Vagina (tissue), 2 donors: Measurements from ENCODE around the gene DIRAS3.

Experiments
- CTCF ChIP-seq, 3 experiments: fragments of 450-650 bp in 2 of 3; fragments of 200-600 bp in 1 of 3; sonication (generic) in 1 of 3; IDR thresholded peaks; one replicate each; pipeline ENCODE4 v1.5.1; 2017 to 2019; ENCODE audit warnings: antibody characterized with exemption in 3 of 3, mild to moderate bottlenecking in 2 of 3, moderate library complexity in 2 of 3
- POLR2AphosphoS5 ChIP-seq, 2 donors: sonication (generic); formaldehyde crosslinking; IDR thresholded peaks; one replicate each; pipeline ENCODE4 v1.9.0; 2017; ENCODE audit warnings: antibody characterized with exemption in 2 of 2, mild to moderate bottlenecking in 2 of 2, low read depth in 1 of 2; ENCODE audit not compliant: insufficient read depth in 1 of 2

- TF ChIP-seq CTCF (IDR thresholded peaks at IDR 0.05): no peak
- TF ChIP-seq POLR2AphosphoS5 (IDR thresholded peaks at IDR 0.05; ENCODE audit: insufficient read depth in 1 of 2, low read depth in 1 of 2): no peak
Measured at GRCh38 chr1:68015971-68016370, 34.5 kb downstream of the DIRAS3 start.
